ENCODE measurements around the gene ST6GALNAC4. TPM values are rescaled to one million over a fixed set of nuclear protein-coding genes. Genes with fewer than 3 reads are reported as not detected.
A peak's percentile ranks its signal among the peaks of the same experiment; 100 is the strongest.

ST6GALNAC4 gene
- total RNA-seq, 4 donors from 2014 or later: 16.7 to 66.1 (median 47.3) TPM

DNA sequence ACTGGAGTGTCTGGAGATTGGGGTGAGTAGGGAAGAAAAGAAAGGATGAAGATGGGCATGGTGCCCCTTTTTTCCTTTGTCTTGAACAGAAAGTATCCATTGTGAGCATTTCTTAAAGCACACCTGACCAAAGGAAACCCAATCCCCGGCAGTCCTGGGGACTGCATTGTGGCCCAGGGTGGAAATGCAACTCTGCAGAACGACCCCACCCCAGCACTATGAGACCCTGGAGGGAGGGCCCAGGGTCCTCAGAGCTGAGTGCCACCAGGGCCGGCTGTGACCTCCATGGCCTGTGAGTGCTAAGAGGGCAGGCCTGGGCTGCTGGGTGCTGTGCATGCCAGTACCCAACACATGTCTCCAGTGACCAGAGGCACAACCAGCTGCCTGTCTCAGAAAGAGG, 45.4 kb upstream of the ST6GALNAC4 start:
- Histone ChIP-seq H3K4me3 (no peak overlapping the region), H3K27ac (peak overlapping the region; percentile 94 to 98 (median 98)), H3K36me3 (no peaks in the 10 kb centered on the region), H3K4me1 (peaks cover 69 to 77% (median 73%) of the 10 kb centered on the region in 4 donors), H3K9me3 (no peaks in the 10 kb centered on the region), H3K27me3 (no peaks in the 10 kb centered on the region)
- in situ Hi-C loops (cut with MboI; ENCODE audit: low pct_ligation_motif_present in 1 of 4, low pct_unique_long_range_greater_than_20kb in 1 of 4, low sequenced_read_pairs in 3 of 4): loop anchor here in 1 of 4 donors (25.0 kb wide), 1 partner anchor 150 kb away; no protein-coding TSS in a partner anchor
- DNase-seq: no peak
- WGBS, 2 donors (ENCODE audit: low coverage in 1 of 2): 52% methylated on average over 3 of the region's 3 CpGs; no CpG with 5 or more reads in 1 of the 2 donors
- TF ChIP-seq EP300 (IDR thresholded peaks at IDR 0.05; ENCODE audit: low read depth): no peak
- no peak for TF ChIP-seq POLR2A (IDR thresholded peaks at IDR 0.05)
- TF ChIP-seq POLR2AphosphoS5 (IDR thresholded peaks at IDR 0.05): no peak
- TF ChIP-seq, protein P1, sequence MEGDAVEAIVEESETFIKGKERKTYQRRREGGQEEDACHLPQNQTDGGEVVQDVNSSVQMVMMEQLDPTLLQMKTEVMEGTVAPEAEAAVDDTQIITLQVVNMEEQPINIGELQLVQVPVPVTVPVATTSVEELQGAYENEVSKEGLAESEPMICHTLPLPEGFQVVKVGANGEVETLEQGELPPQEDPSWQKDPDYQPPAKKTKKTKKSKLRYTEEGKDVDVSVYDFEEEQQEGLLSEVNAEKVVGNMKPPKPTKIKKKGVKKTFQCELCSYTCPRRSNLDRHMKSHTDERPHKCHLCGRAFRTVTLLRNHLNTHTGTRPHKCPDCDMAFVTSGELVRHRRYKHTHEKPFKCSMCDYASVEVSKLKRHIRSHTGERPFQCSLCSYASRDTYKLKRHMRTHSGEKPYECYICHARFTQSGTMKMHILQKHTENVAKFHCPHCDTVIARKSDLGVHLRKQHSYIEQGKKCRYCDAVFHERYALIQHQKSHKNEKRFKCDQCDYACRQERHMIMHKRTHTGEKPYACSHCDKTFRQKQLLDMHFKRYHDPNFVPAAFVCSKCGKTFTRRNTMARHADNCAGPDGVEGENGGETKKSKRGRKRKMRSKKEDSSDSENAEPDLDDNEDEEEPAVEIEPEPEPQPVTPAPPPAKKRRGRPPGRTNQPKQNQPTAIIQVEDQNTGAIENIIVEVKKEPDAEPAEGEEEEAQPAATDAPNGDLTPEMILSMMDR (IDR thresholded peaks at IDR 0.05): no peak
- intact Hi-C loops (cut with DNase I; ENCODE audit: low total_unique reads): no loop called here

GRCh38 chr9:127961613-127962155, 44.8 kb upstream of the ST6GALNAC4 start:
- no peak for TF ChIP-seq EP300 (IDR thresholded peaks at IDR 0.05; ENCODE audit: low read depth)
- TF ChIP-seq, protein P1 (IDR thresholded peaks at IDR 0.05): no peak
- TF ChIP-seq POLR2AphosphoS5 (IDR thresholded peaks at IDR 0.05): no peak
- no peak for TF ChIP-seq POLR2A (IDR thresholded peaks at IDR 0.05)
- Histone ChIP-seq H3K36me3 (no peaks in the 10 kb centered on the region), H3K4me3 (no peak overlapping the region), H3K4me1 (peaks cover 64 to 75% (median 69%) of the 10 kb centered on the region in 4 donors), H3K27ac (peak overlapping the region; percentile 94 to 98 (median 98)), H3K9me3 (no peaks in the 10 kb centered on the region), H3K27me3 (no peaks in the 10 kb centered on the region)
- in situ Hi-C loops (cut with MboI; ENCODE audit: low pct_ligation_motif_present in 1 of 4, low pct_unique_long_range_greater_than_20kb in 1 of 4, low sequenced_read_pairs in 3 of 4): loop anchor here in 1 of 4 donors (25.0 kb wide), 1 partner anchor 151 kb away; no protein-coding TSS in a partner anchor
- 94% methylated on average over 13 of the region's 13 CpGs; no CpG with 5 or more reads in 1 of the 2 donors for WGBS, 2 donors (ENCODE audit: low coverage in 1 of 2)
- no peak for DNase-seq
- intact Hi-C loops (cut with DNase I; ENCODE audit: low total_unique reads): no loop called here

GRCh38 chr9:127961155-127961490, 44.3 kb upstream of the ST6GALNAC4 start:
- Histone ChIP-seq H3K9me3 (no peaks in the 10 kb centered on the region), H3K27ac (peak overlapping the region; percentile 94 to 98 (median 98)), H3K27me3 (no peaks in the 10 kb centered on the region), H3K4me3 (no peak overlapping the region), H3K4me1 (peaks cover 64 to 75% (median 68%) of the 10 kb centered on the region in 4 donors), H3K36me3 (no peaks in the 10 kb centered on the region)
- DNase-seq: no peak
- in situ Hi-C loops (cut with MboI; ENCODE audit: low pct_ligation_motif_present in 1 of 4, low pct_unique_long_range_greater_than_20kb in 1 of 4, low sequenced_read_pairs in 3 of 4): loop anchor here in 1 of 4 donors (25.0 kb wide), 1 partner anchor 151 kb away; no protein-coding TSS in a partner anchor
- intact Hi-C loops (cut with DNase I; ENCODE audit: low total_unique reads): no loop called here
- TF ChIP-seq, protein P1 (IDR thresholded peaks at IDR 0.05): no peak
- TF ChIP-seq POLR2AphosphoS5 (IDR thresholded peaks at IDR 0.05) (no peak), POLR2A (IDR thresholded peaks at IDR 0.05) (no peak), EP300 (IDR thresholded peaks at IDR 0.05; ENCODE audit: low read depth) (no peak)
- 88 to 100% methylated on average over 1 to 2 of the region's 2 CpGs for WGBS, 2 donors (ENCODE audit: low coverage in 1 of 2)

DNA sequence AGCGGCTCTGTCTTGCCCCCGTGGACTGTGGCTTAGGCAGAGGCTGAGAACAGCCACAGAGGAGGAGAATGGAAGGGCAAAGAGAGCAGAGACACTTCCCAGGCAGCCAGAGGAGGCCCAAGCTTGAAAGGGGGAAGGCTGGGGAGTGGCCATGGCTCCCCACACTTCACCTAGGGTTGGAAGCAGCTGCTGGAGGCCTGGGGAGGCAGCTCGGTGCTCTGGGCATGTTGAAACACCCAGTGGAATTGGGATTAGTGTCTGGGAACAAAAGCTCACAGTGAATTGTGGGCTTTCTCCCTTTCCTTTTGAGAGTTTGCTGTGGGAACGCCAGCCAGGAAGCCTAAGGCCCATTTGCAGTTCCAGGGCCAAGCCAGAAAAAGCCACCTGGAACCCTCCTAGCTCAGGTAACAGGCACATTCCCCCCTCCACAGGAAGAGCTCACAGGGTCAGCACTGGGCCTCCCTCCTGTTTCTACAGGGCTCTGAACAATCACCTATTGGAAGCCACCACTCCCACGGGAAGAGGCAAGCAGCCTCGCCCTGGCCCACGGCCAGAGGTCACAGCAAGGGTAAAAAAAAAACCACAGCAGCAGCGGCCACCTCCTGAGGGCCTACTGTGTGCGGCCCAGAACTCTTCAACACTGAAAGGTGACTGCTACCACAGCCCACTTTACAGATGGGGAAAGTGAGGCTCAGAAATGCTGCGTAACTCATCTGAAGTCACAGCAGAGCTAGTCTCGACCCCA, 43.7 kb upstream of the ST6GALNAC4 start:
- no peak for DNase-seq
- Histone ChIP-seq H3K9me3 (no peaks in the 10 kb centered on the region), H3K4me3 (no peak overlapping the region), H3K27me3 (no peaks in the 10 kb centered on the region), H3K36me3 (no peaks in the 10 kb centered on the region), H3K27ac (peak overlapping the region; percentile 94 to 98 (median 98)), H3K4me1 (peaks cover 64 to 75% (median 68%) of the 10 kb centered on the region in 4 donors)
- in situ Hi-C loops (cut with MboI; ENCODE audit: low pct_ligation_motif_present in 1 of 4, low pct_unique_long_range_greater_than_20kb in 1 of 4, low sequenced_read_pairs in 3 of 4) (loop anchor here in 1 of 4 donors (25.0 kb wide), 1 partner anchor 152 kb away; no protein-coding TSS in a partner anchor), intact Hi-C loops (cut with DNase I; ENCODE audit: low total_unique reads) (no loop called here)
- 47 to 48% methylated on average over 6 to 11 of the region's 11 CpGs for WGBS, 2 donors (ENCODE audit: low coverage in 1 of 2)
- TF ChIP-seq POLR2AphosphoS5 (IDR thresholded peaks at IDR 0.05) (no peak), EP300 (IDR thresholded peaks at IDR 0.05; ENCODE audit: low read depth) (no peak), POLR2A (IDR thresholded peaks at IDR 0.05) (no peak)
- TF ChIP-seq, protein P1 (IDR thresholded peaks at IDR 0.05): no peak

Data from transverse colon (tissue), 4 donors.